NCI-H82 treated with DMSO at 0.1 percent for 48 hours (cell line): ENCODE data around the gene TMEM120B.
"Not testable (repeated sequence)": the region's sequence is repeated elsewhere in the genome, so short reads cannot be mapped to it uniquely, and the experiment has no call there.

Experiments
- DNase-seq: peaks from one replicate; lab custom pipeline; 2025; ENCODE audit not compliant: unreplicated experiment; lab: John Stamatoyannopoulos, UW

Gene TMEM120B

GRCh38 chr12:121712461-121713256 lies at the start of gene TMEM120B:
Gene TMEM120B, plus strand, starts transcription at chr12:121712752. Its CDS starts 144 bp downstream, at chr12:121712896.
- no peak for DNase-seq

GRCh38 chr12:121663610-121663929 lies 49.0 kb upstream of the TMEM120B start:
- DNase-seq = no peak

GRCh38 chr12:121666829-121667228 lies 45.7 kb upstream of the TMEM120B start:
- DNase-seq = not testable (repeated sequence)

GRCh38 chr12:121668750-121669520 lies 43.6 kb upstream of the TMEM120B start:
- DNase-seq = no peak

- DNase-seq = no peak
These were observed 43.0 kb upstream of the TMEM120B start, which contains the start of gene MORN3 for GRCh38 chr12:121669521-121669900. Gene MORN3, minus strand, starts transcription at chr12:121669654. Its CDS starts 171 bp downstream, at chr12:121669483.

GRCh38 chr12:121673013-121673511 lies 39.5 kb upstream of the TMEM120B start:
- no peak for DNase-seq

- no peak for DNase-seq
These were observed 36.4 kb upstream of the TMEM120B start for GRCh38 chr12:121676190-121676589.

GRCh38 chr12:121678305-121678704 lies 34.2 kb upstream of the TMEM120B start:
- no peak for DNase-seq

- no peak for DNase-seq
These were observed 33.7 kb upstream of the TMEM120B start for GRCh38 chr12:121678716-121679300.

GRCh38 chr12:121679661-121680197 lies 32.8 kb upstream of the TMEM120B start:
- not testable (repeated sequence) for DNase-seq

GRCh38 chr12:121688966-121689365 lies 23.6 kb upstream of the TMEM120B start:
- no peak for DNase-seq

- no peak for DNase-seq
These were observed 23.1 kb upstream of the TMEM120B start for GRCh38 chr12:121689430-121689829.

GRCh38 chr12:121692744-121693143 lies 19.8 kb upstream of the TMEM120B start:
- DNase-seq = not testable (repeated sequence)

- DNase-seq = no peak
These were observed 19.3 kb upstream of the TMEM120B start for GRCh38 chr12:121693155-121693687.

GRCh38 chr12:121697093-121697698 lies 15.4 kb upstream of the TMEM120B start:
- DNase-seq = peak; percentile 19

GRCh38 chr12:121697861-121698260 lies 14.7 kb upstream of the TMEM120B start:
- DNase-seq = not testable (repeated sequence)

- no peak for DNase-seq
These were observed 10.8 kb upstream of the TMEM120B start for GRCh38 chr12:121701667-121702277.

GRCh38 chr12:121702944-121703343 lies 9.6 kb upstream of the TMEM120B start:
- no peak for DNase-seq

GRCh38 chr12:121705514-121705913 lies 7.0 kb upstream of the TMEM120B start:
- no peak for DNase-seq
